Osteocyte (in vitro differentiated cells): ENCODE measurements around the gene DDX51. TPM values are rescaled to one million over a fixed set of nuclear protein-coding genes. Genes with fewer than 3 reads are reported as not detected.

Source experiments
- DNase-seq: peaks from one replicate; pipeline ENCODE4 v3.0.0; 2021; ENCODE audit warnings: mixed read lengths; ENCODE audit not compliant: unreplicated experiment; ENCODE audit errors: extremely low spot score
- H3K27ac Mint-ChIP-seq: one replicate; pipeline ENCODE4 v1.8.0; 2021; ENCODE audit warnings: mild to moderate bottlenecking, mixed read lengths; ENCODE audit not compliant: unreplicated experiment
- H3K27me3 Mint-ChIP-seq: one replicate; pipeline ENCODE4 v1.8.0; 2021; ENCODE audit warnings: mixed read lengths; ENCODE audit not compliant: unreplicated experiment
- H3K36me3 Mint-ChIP-seq: one replicate; pipeline ENCODE4 v1.8.0; 2021; ENCODE audit warnings: mixed read lengths; ENCODE audit not compliant: unreplicated experiment
- H3K4me1 Mint-ChIP-seq: one replicate; pipeline ENCODE4 v1.8.0; 2021; ENCODE audit warnings: mixed read lengths; ENCODE audit not compliant: unreplicated experiment
- H3K4me3 Mint-ChIP-seq: one replicate; pipeline ENCODE4 v1.8.0; 2021; ENCODE audit warnings: mild to moderate bottlenecking, moderate library complexity, mixed read lengths; ENCODE audit not compliant: unreplicated experiment
- H3K9me3 Mint-ChIP-seq: one replicate; pipeline ENCODE4 v1.8.0; 2021; ENCODE audit warnings: mixed read lengths; ENCODE audit not compliant: unreplicated experiment
- CTCF ChIP-seq: fragments of 200-600 bp; sonication (generic); IDR thresholded peaks from 2 replicates; pipeline ENCODE4 v1.5.0; 2021; ENCODE audit warnings: antibody characterized with exemption, mild to moderate bottlenecking, moderate library complexity
- long read RNA-seq: library from polyadenylated mRNA; unstranded; transcript quantifications from one replicate; pipeline ENCODE4 v2.0.0, GENCODE V29; 2021
- total RNA-seq: library from RNA; stranded (reverse); gene quantifications from 2 replicates; pipeline ENCODE4 v1.2.1, GENCODE V29; 2021

Gene DDX51
- 17.7 and 19.3 TPM in 2 replicates for total RNA-seq
- long read RNA-seq: 0 reads

GRCh38 chr12:132144115-132144809 is at the start of gene DDX51, which contains the start of gene NOC4L:
Gene DDX51 (minus strand): TSS chr12:132144319. CDS start chr12:132144296, 23 bp downstream.
Gene NOC4L (plus strand): TSS chr12:132144457. CDS start chr12:132144489, 32 bp downstream.
- TF ChIP-seq CTCF: no peak
- Mint-ChIP-seq H3K9me3 (no peaks in the 10 kb centered on the region), H3K4me3 (peak within 1 kb of the TSS; percentile 83), H3K36me3 (peaks cover 7% of the 10 kb centered on the region), H3K27ac (peak within 1 kb of the TSS; percentile 78), H3K27me3 (no peaks in the 10 kb centered on the region), H3K4me1 (peaks cover 26% of the 10 kb centered on the region)
- DNase-seq: peak; percentile 98

- no peak overlapping the region for H3K4me3 Mint-ChIP-seq
- H3K4me1 Mint-ChIP-seq: peaks cover 6% of the 10 kb centered on the region
- H3K36me3 Mint-ChIP-seq: no peaks in the 10 kb centered on the region
- H3K27ac Mint-ChIP-seq: no peak overlapping the region
- H3K27me3 Mint-ChIP-seq: peaks cover 17% of the 10 kb centered on the region
- TF ChIP-seq CTCF: no peak
- peaks cover 5% of the 10 kb centered on the region for H3K9me3 Mint-ChIP-seq
- no peak for DNase-seq
These were observed 47.8 kb upstream of the DDX51 start for GRCh38 chr12:132191715-132192553.

- H3K4me1 Mint-ChIP-seq: peaks cover 7% of the 10 kb centered on the region
- peak overlapping the region; percentile 40 for H3K4me3 Mint-ChIP-seq
- H3K27me3 Mint-ChIP-seq: peaks cover 23% of the 10 kb centered on the region
- TF ChIP-seq CTCF: no peak
- no peaks in the 10 kb centered on the region for H3K36me3 Mint-ChIP-seq
- peaks cover 5% of the 10 kb centered on the region for H3K9me3 Mint-ChIP-seq
- DNase-seq: no peak
- no peak overlapping the region for H3K27ac Mint-ChIP-seq
These were observed 46.8 kb upstream of the DDX51 start for GRCh38 chr12:132190834-132191500.

- H3K27ac Mint-ChIP-seq: no peak overlapping the region
- no peak for TF ChIP-seq CTCF
- no peaks in the 10 kb centered on the region for H3K36me3 Mint-ChIP-seq
- H3K4me1 Mint-ChIP-seq: peaks cover 7% of the 10 kb centered on the region
- peaks cover 5% of the 10 kb centered on the region for H3K9me3 Mint-ChIP-seq
- no peak for DNase-seq
- peaks cover 28% of the 10 kb centered on the region for H3K27me3 Mint-ChIP-seq
- H3K4me3 Mint-ChIP-seq: peak overlapping the region; percentile 72
These were observed 46.1 kb upstream of the DDX51 start for GRCh38 chr12:132190012-132190755.
